GM18505 (cell line): ENCODE measurements around the gene IMMP2L.
A peak's percentile ranks its signal among the peaks of the same experiment; 100 is the strongest.
"Not testable (repeated sequence)": the region's sequence is repeated elsewhere in the genome, so short reads cannot be mapped to it uniquely, and the experiment has no call there.

Experiments used
- ATAC-seq: cut with Tn5 transposase; IDR thresholded peaks from one replicate; pipeline ENCODE4 v1.9.1; 2021; ENCODE audit not compliant: unreplicated experiment
- POLR2A ChIP-seq: IDR thresholded peaks from 4 replicates; pipeline ENCODE4 v1.6.1; 2011; ENCODE audit warnings: borderline replicate concordance; ENCODE audit not compliant: insufficient read depth, insufficient read length; ENCODE audit errors: extremely low read depth

Gene IMMP2L

GRCh38 chr7:111324776-111325175 lies 237.5 kb downstream of the IMMP2L start:
- no peak for ATAC-seq
- no peak for TF ChIP-seq POLR2A

- no peak for TF ChIP-seq POLR2A
- peak; percentile 55 for ATAC-seq
Measured at GRCh38 chr7:111324228-111324627, 238.1 kb downstream of the IMMP2L start.

- not testable (repeated sequence) for ATAC-seq
Measured at GRCh38 chr7:111323670-111324069, 238.6 kb downstream of the IMMP2L start.

- peak; percentile 48 for ATAC-seq
- TF ChIP-seq POLR2A, result no peak
Measured at GRCh38 chr7:111320133-111320532, 242.2 kb downstream of the IMMP2L start.

GRCh38 chr7:111312966-111313365 lies 249.3 kb downstream of the IMMP2L start:
- no peak for TF ChIP-seq POLR2A
- ATAC-seq, result no peak

- no peak for TF ChIP-seq POLR2A
- no peak for ATAC-seq
Measured at GRCh38 chr7:111308691-111309090, 253.6 kb downstream of the IMMP2L start.

- no peak for TF ChIP-seq POLR2A
- ATAC-seq, result no peak
Measured at GRCh38 chr7:111301891-111302290, 260.4 kb downstream of the IMMP2L start.

GRCh38 chr7:111294494-111294893 lies 267.8 kb downstream of the IMMP2L start:
- no peak for TF ChIP-seq POLR2A
- ATAC-seq, result no peak

GRCh38 chr7:111292026-111292470 lies 270.2 kb downstream of the IMMP2L start:
- no peak for TF ChIP-seq POLR2A
- ATAC-seq, result no peak

GRCh38 chr7:111290982-111291381 lies 271.3 kb downstream of the IMMP2L start:
- ATAC-seq, result no peak
- no peak for TF ChIP-seq POLR2A

GRCh38 chr7:111290419-111290818 lies 271.9 kb downstream of the IMMP2L start:
- TF ChIP-seq POLR2A, result no peak
- no peak for ATAC-seq

GRCh38 chr7:111288441-111288840 lies 273.9 kb downstream of the IMMP2L start:
- not testable (repeated sequence) for ATAC-seq

GRCh38 chr7:111282626-111283025 lies 279.7 kb downstream of the IMMP2L start:
- no peak for TF ChIP-seq POLR2A
- no peak for ATAC-seq

- ATAC-seq, result no peak
- TF ChIP-seq POLR2A, result no peak
Measured at GRCh38 chr7:111274857-111275256, 287.4 kb downstream of the IMMP2L start.

- TF ChIP-seq POLR2A, result no peak
- no peak for ATAC-seq
Measured at GRCh38 chr7:111272092-111272491, 290.2 kb downstream of the IMMP2L start.

- ATAC-seq, result not testable (repeated sequence)
Measured at GRCh38 chr7:111270794-111271193, 291.5 kb downstream of the IMMP2L start.
